Measurements from ENCODE around the gene SLC45A3.

SLC45A3 gene

DNA sequence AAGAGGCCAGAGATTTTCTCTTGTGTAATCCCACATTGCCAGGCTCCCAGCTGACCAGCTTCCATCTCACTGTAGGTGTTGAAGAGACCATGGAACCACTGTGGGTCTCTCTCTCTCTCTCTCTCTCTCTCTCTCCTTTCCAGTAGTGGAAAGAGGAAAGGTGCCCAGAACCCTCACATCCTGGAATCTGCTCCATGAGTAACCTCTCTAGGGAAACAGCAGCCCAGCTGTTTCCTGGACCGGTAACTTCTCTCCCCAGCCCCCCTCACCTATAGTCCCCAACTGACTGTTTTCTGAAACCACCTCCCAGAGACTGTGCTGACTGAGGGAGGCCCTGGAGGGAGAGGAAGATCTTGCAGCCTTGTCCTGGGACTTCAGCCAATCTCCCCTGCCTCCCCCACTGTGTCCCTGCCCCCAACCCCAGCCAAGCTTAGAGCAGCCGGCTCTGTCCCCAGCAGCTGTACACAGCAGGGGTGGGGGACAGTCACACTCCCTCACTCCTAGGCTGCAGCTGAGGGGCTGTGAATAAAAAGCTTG lies 20.6 kb upstream of the SLC45A3 start:
- DNase-seq = no peak

DNA sequence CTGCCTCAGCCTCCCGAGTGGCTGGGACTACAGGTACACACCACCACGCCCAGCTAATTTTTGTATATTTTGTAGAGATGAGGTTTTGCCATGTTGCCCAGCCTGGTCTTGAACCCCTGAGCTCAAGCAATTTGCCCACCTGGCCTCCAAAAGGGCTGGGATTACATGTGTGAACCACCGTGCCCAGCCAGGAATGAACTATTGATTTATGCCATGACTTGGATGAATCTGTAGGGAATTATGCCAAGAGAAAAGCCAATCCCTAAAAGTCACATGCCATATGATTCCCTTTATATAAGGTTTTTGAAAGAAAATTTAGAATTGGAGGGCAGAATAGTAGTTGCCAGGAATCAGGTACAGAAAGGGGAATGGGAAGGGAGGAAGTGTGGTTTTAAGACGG lies 19.1 kb upstream of the SLC45A3 start:
- DNase-seq = no peak

DNA sequence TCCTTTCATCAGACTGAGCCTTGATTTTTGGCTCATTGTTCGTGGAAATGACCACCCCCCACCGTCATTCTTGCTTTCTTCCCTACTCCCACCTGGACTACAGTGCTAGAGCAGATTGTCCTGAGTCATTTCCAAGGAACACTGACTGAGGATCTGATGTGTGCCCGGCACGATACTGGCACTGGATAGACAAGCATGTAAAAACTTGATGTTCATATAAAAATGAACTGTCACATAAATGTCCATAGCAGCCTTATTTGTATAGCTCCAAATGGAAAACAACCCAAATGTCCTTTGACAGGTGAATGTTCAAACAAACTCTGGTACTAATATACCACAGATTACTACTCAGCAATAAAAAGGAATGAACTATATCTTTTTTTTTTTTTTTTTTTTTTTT lies 18.6 kb upstream of the SLC45A3 start:
- no peak for DNase-seq

- DNase-seq = no peak
Observed at GRCh38 chr1:205693421-205693991, 13.2 kb upstream of the SLC45A3 start.

- no peak for DNase-seq
Observed at GRCh38 chr1:205692423-205692822, 12.1 kb upstream of the SLC45A3 start.

- DNase-seq = no peak
Observed at GRCh38 chr1:205690122-205690756, 9.9 kb upstream of the SLC45A3 start.

GRCh38 chr1:205689479-205689878 lies 9.2 kb upstream of the SLC45A3 start:
- DNase-seq = no peak

DNA sequence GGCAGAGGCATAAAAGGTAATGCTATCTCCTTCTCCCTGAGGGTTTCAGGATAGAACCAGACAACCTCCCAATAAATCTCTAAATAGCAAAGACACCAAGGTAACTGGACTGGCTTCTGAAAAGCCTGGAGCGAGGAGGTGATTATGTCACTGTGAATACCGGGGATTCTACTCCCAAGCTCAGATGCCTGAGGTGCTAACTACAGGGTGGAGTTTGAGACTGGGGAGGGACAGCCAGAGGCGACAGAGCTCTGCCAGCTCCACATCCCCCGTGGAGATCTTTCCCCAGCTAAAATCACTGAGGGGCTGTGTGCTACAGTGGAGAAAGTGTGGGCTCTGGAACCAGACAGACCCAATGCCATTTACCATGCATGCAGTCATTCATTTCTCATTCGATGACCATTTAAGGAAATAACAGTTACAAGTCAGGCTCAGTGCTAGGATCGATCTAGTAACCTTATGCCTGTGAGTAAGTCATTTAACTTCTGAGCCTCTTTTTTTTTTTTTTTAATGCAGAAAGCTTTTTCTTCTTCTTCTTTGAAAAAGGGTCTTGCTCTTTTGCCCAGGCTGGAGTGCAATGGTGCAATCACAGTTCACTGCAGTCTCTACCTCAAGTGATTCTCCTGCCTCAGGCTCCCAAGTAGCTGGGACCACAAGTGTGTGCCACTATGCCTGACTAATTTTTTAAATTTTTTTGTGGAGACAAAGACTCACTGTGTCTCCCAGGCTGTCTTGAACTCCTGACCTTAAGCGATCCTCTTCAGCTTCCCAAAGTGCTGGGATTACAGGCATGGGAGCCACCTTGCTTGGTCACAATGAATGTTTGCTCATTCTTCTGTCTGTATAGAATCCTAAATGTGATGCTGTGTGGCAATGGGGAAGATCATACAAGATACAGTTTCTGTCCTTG lies 8.1 kb upstream of the SLC45A3 start:
- DNase-seq = no peak

DNA sequence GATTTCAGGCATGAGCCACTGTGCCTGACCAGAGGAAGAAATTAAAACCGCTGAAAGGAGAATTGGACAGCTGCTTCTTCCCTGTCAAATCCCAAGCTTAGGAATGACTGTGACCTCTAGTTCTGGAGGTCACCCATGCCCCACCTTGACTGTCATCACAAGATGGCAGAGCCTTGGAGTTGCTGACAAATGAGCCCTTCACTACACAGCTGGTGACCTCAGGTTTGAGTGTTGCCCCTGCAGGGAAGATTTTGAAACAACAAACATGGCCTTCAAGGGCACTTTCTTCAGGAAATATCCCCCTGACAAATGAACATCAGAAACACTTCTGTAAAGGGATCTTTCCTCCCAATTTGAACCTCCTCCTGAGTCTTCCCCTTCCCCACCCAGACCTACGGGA lies 6.9 kb upstream of the SLC45A3 start:
- no peak for DNase-seq

DNA sequence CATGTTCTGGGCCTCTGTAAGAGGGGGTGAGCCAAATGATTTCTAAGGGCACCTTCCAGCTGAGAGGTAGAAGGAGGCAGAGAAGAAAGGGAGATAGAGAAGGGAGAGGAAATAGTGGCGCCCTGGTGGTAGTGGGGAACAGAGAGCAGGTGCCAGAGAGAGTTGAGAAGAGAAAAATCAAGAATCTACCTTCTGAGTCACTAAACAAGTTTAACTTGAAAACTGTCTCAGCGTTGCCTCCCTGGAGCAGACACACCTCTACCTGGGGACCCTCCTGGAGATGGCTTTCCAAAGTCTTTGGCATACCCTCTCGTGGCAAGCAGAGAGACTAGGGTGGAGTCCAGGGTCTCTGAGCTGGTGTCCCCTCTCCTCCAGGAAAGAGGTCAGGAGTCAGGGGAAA lies 1.1 kb upstream of the SLC45A3 start:
- DNase-seq = no peak

DNA sequence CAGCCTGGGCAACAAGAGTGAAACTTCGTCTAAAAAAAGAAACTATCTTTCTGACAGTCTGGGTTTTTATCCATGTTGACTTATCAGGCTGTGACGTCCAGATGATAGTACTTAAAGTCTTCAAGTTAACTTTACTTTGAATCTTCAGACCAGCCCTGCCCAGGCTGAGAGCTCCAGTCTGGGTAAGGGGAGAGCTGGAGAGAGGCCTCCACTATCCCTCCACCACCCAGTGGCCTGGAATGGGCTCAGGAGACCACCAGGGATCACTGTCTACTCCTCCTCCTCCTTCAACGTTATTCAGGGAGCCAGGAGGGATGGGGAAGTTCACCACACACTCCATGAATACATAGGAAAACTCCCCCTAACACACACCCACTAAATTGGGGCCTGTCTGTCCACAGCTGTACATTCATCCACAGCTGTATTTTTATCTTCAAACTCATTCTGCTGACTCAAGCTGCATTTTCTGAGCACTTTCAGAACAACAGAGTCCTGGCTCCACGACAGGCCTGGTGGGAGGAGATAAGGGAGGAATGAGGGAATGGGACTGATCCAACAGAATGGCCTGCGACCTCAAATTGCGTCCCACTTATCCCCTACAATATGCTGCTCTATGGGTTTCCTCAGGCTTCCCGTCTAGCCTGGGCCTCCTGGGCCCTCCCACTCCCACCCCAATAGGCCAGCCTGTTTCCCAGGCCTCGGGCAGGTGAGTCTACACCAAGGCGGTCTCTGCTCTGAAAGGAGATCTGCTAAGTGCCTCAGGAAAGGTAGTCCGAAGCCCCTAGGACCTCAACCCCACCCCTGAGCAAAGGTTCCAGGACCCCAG lies 1.8 kb downstream of the SLC45A3 start:
- no peak for DNase-seq

DNA sequence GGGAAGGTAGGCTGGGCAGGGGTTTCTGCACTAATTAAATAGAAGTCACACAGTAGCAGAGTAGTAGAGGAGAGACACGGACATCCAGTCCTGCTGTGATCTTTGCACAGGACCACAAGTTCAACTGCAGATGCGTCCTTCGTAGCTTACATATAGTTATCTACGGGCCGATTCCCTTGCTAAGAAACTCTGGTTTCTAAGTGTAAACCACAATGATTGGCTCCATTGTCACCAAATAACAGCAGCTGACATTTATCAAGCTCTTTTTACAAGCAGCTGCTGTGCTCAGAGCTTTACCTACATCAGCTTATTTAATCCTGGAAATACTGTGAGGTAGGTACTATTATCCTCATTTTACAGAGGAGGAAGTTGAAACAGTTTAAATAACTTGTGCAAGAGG lies 3.1 kb downstream of the SLC45A3 start:
- no peak for DNase-seq

DNA sequence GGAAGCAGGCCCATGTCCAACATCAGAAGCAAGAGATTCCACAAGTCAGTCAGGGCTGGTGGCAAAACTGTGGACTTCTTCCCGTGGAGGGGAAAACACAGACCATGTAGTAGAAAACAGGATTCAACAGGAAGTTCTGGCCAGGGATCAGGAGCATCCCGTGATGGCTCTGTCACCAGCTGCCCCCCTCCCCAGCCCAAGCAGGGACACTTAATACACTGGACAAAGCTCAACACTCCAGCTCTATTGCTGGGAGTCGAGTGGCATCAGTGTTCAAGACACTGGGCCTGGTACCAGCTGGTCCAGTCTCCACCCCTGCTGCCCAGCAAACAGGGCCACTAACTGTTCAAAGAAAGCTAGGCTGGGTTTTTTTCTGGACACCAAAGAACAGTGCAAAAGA lies 3.7 kb downstream of the SLC45A3 start:
- DNase-seq = no peak

- no peak for DNase-seq
Observed at GRCh38 chr1:205676002-205676401, 4.3 kb downstream of the SLC45A3 start.

GRCh38 chr1:205675247-205675646 lies 5.1 kb downstream of the SLC45A3 start:
- no peak for DNase-seq

DNA sequence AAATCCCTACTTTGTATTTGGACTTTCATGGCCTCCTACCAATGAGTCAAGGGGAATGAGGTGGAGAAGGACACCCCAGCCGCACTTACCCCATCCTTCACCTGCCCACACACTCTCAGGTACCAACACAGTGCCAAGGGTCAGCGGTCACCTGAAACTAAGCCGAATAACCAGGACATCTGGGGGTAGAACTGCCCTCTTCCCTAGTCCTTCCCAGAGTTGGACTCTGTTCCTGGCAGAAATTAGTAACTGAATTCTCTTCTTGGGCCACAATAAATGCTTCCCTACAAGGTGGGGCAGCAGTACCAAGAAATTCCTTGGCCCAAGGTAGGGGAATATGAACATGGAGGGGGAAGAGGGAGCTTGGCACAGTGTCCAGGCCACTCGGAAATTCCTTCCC lies 7.3 kb downstream of the SLC45A3 start:
- no peak for DNase-seq

DNA sequence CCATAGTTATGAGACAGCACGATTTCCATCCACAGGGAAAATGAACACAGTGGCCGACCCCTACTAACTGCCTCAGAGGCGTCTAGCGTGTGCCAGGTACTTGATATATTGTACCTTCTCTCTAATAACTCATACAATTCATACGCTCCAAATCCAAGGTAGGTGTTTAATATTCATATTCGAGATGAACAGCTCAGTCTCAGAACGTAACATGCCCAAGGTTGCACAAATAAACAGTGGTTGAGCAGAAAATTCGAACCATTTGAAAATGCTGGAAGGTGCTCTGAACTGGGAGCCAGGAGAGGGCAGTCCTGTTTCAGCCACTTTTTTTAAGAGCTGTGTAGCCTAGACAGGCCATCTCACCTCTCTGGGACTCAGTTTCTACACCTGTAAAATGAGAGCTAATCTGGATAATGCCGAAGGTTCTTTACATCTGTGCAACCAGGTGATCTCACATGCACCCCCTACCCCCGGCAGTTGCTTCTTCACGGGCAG lies 7.9 kb downstream of the SLC45A3 start:
- DNase-seq = no peak

GRCh38 chr1:205670611-205671430 lies 9.5 kb downstream of the SLC45A3 start:
- peak; percentile 47 for DNase-seq

GRCh38 chr1:205670150-205670446 lies 10.2 kb downstream of the SLC45A3 start:
- DNase-seq = no peak

- no peak for DNase-seq
Observed at GRCh38 chr1:205669341-205670149, 10.8 kb downstream of the SLC45A3 start.

DNA sequence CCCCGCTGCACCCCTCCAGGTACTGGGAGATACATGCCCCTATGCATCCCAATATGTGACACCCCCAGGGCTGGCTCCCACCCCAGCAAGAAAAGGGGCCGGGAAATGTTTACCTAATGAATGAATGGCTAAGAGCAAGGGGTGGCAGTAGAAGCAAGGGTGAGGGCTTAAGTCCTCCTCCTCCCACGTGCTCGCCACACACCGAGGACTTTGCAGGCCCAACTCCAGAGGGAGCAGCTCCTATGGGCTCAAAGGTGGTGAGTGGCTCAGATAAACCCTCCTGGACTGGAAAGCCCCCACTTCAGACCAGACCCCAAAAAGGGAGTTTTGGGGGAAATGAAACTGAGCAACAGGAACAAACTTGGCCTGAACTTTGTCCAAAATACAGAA lies 11.4 kb downstream of the SLC45A3 start:
- DNase-seq = no peak
